ENCODE measurements around the gene BABAM1.

GRCh38 chr19:17275441-17276175 lies 8.4 kb downstream of the BABAM1 start:
- TF ChIP-seq POLR2A (IDR thresholded peaks at IDR 0.05) (no peak), CTCF (IDR thresholded peaks at IDR 0.05) (no peak), EP300 (IDR thresholded peaks at IDR 0.05) (no peak)
